GM18907 (cell line): ENCODE data around the gene CDH23.

Source experiments
- ATAC-seq: cut with Tn5 transposase; IDR thresholded peaks from one replicate; pipeline ENCODE4 v1.9.1; 2021; ENCODE audit warnings: mild to moderate bottlenecking, moderate library complexity; ENCODE audit not compliant: unreplicated experiment

The CDH23 gene

GRCh38 chr10:71695502-71696476 is 299.1 kb downstream of the CDH23 start:
- ATAC-seq, result no peak

- ATAC-seq, result no peak
Measured at GRCh38 chr10:71696628-71697326, 300.1 kb downstream of the CDH23 start.

GRCh38 chr10:71697938-71698709 is 301.4 kb downstream of the CDH23 start:
- no peak for ATAC-seq

- no peak for ATAC-seq
Measured at GRCh38 chr10:71698737-71699136, 302.0 kb downstream of the CDH23 start.

GRCh38 chr10:71700731-71701368 is 304.1 kb downstream of the CDH23 start:
- no peak for ATAC-seq

GRCh38 chr10:71701496-71702132 is 304.9 kb downstream of the CDH23 start:
- ATAC-seq, result no peak

- ATAC-seq, result no peak
Measured at GRCh38 chr10:71703577-71703976, 306.9 kb downstream of the CDH23 start.

GRCh38 chr10:71704816-71705215 is 308.1 kb downstream of the CDH23 start:
- no peak for ATAC-seq

- no peak for ATAC-seq
Measured at GRCh38 chr10:71705582-71705981, 308.9 kb downstream of the CDH23 start.

GRCh38 chr10:71706216-71707121 is 309.7 kb downstream of the CDH23 start:
- ATAC-seq, result no peak

- ATAC-seq, result no peak
Measured at GRCh38 chr10:71707240-71707789, 310.6 kb downstream of the CDH23 start.

GRCh38 chr10:71708301-71708703 is 311.6 kb downstream of the CDH23 start:
- ATAC-seq, result no peak

GRCh38 chr10:71708897-71709882 is 312.5 kb downstream of the CDH23 start:
- ATAC-seq, result no peak

GRCh38 chr10:71710519-71710918 is 313.8 kb downstream of the CDH23 start:
- ATAC-seq, result no peak

- ATAC-seq, result no peak
Measured at GRCh38 chr10:71711052-71711623, 314.4 kb downstream of the CDH23 start.

- ATAC-seq, result no peak
Measured at GRCh38 chr10:71712170-71712569, 315.4 kb downstream of the CDH23 start.

- no peak for ATAC-seq
Measured at GRCh38 chr10:71712572-71713134, 315.9 kb downstream of the CDH23 start.
